ENCODE measurements around the gene CACNA1B.

CACNA1B gene

GRCh38 chr9:138075961-138076649 is 198.5 kb downstream of the CACNA1B start:
- no peaks in the 10 kb centered on the region for H3K36me3 ChIP-seq (ENCODE audit: insufficient read depth, low read length)
- H2AFZ ChIP-seq (ENCODE audit: low read depth, low read length), result no peak overlapping the region
- TF ChIP-seq EZH2 (IDR thresholded peaks at IDR 0.05; ENCODE audit: borderline replicate concordance, low read depth, low read length, severe bottlenecking) (no peak), CTCF (IDR thresholded peaks at IDR 0.05; ENCODE audit: borderline replicate concordance, extremely low read depth, low read length, poor library complexity, severe bottlenecking) (no peak)
- H3K9ac ChIP-seq (ENCODE audit: low read depth, low read length), result no peak overlapping the region
- H3K27me3 ChIP-seq (ENCODE audit: insufficient read depth, low read length, poor library complexity), result no peaks in the 10 kb centered on the region
- no peaks in the 10 kb centered on the region for H4K20me1 ChIP-seq (ENCODE audit: insufficient read depth, low read length)
- H3K4me3 ChIP-seq (ENCODE audit: low read depth in 1 of 2, low read length in 2 of 2), result no peak overlapping the region
- no peaks in the 10 kb centered on the region for H3K79me2 ChIP-seq (ENCODE audit: insufficient read depth, low read length)
- ATAC-seq (ENCODE audit: insufficient read depth, low read depth) (no peak), DNase-seq (no peak)
- H3K9me3 ChIP-seq (ENCODE audit: insufficient read depth, low read length, severe bottlenecking), result no peaks in the 10 kb centered on the region
- H3K27ac ChIP-seq (ENCODE audit: low read length), result no peak overlapping the region
- no peaks in the 10 kb centered on the region for H3K4me1 ChIP-seq (ENCODE audit: insufficient read depth, low read length)
- no peak overlapping the region for H3K4me2 ChIP-seq (ENCODE audit: insufficient read depth, low read length)

GRCh38 chr9:138076650-138077009 is 199.0 kb downstream of the CACNA1B start:
- Histone ChIP-seq H4K20me1 (ENCODE audit: insufficient read depth, low read length) (no peaks in the 10 kb centered on the region), H2AFZ (ENCODE audit: low read depth, low read length) (no peak overlapping the region), H3K79me2 (ENCODE audit: insufficient read depth, low read length) (no peaks in the 10 kb centered on the region), H3K9me3 (ENCODE audit: insufficient read depth, low read length, severe bottlenecking) (no peaks in the 10 kb centered on the region), H3K4me1 (ENCODE audit: insufficient read depth, low read length) (no peaks in the 10 kb centered on the region), H3K4me2 (ENCODE audit: insufficient read depth, low read length) (no peak overlapping the region), H3K4me3 (ENCODE audit: low read depth in 1 of 2, low read length in 2 of 2) (no peak overlapping the region), H3K36me3 (ENCODE audit: insufficient read depth, low read length) (no peaks in the 10 kb centered on the region), H3K27me3 (ENCODE audit: insufficient read depth, low read length, poor library complexity) (no peaks in the 10 kb centered on the region), H3K27ac (ENCODE audit: low read length) (no peak overlapping the region), H3K9ac (ENCODE audit: low read depth, low read length) (no peak overlapping the region)
- ATAC-seq (ENCODE audit: insufficient read depth, low read depth), result no peak
- TF ChIP-seq EZH2 (IDR thresholded peaks at IDR 0.05; ENCODE audit: borderline replicate concordance, low read depth, low read length, severe bottlenecking) (no peak), CTCF (IDR thresholded peaks at IDR 0.05; ENCODE audit: borderline replicate concordance, extremely low read depth, low read length, poor library complexity, severe bottlenecking) (no peak)
- DNase-seq, result no peak

GRCh38 chr9:138077126-138077525 is 199.5 kb downstream of the CACNA1B start:
- no peaks in the 10 kb centered on the region for H3K9me3 ChIP-seq (ENCODE audit: insufficient read depth, low read length, severe bottlenecking)
- H3K27me3 ChIP-seq (ENCODE audit: insufficient read depth, low read length, poor library complexity), result no peaks in the 10 kb centered on the region
- H2AFZ ChIP-seq (ENCODE audit: low read depth, low read length), result no peak overlapping the region
- no peak overlapping the region for H3K4me3 ChIP-seq (ENCODE audit: low read depth in 1 of 2, low read length in 2 of 2)
- H3K4me2 ChIP-seq (ENCODE audit: insufficient read depth, low read length), result no peak overlapping the region
- H4K20me1 ChIP-seq (ENCODE audit: insufficient read depth, low read length), result no peaks in the 10 kb centered on the region
- no peak overlapping the region for H3K9ac ChIP-seq (ENCODE audit: low read depth, low read length)
- TF ChIP-seq EZH2 (IDR thresholded peaks at IDR 0.05; ENCODE audit: borderline replicate concordance, low read depth, low read length, severe bottlenecking) (no peak), CTCF (IDR thresholded peaks at IDR 0.05; ENCODE audit: borderline replicate concordance, extremely low read depth, low read length, poor library complexity, severe bottlenecking) (no peak)
- H3K79me2 ChIP-seq (ENCODE audit: insufficient read depth, low read length), result no peaks in the 10 kb centered on the region
- ATAC-seq (ENCODE audit: insufficient read depth, low read depth) (no peak), DNase-seq (no peak)
- H3K27ac ChIP-seq (ENCODE audit: low read length), result no peak overlapping the region
- no peaks in the 10 kb centered on the region for H3K4me1 ChIP-seq (ENCODE audit: insufficient read depth, low read length)
- no peaks in the 10 kb centered on the region for H3K36me3 ChIP-seq (ENCODE audit: insufficient read depth, low read length)
